ENCODE measurements around the gene ZNF775. TPM values are rescaled to one million over a fixed set of nuclear protein-coding genes. Genes with fewer than 3 reads are reported as not detected.

The ZNF775 gene
- total RNA-seq, 2 experiments from 2014 or later: 3.9 to 5.1 TPM

- H3K9me3 Mint-ChIP-seq (ENCODE audit: low read depth): no peaks in the 10 kb centered on the region
- H3K36me3 Mint-ChIP-seq (ENCODE audit: low read depth): peaks cover 4% of the 10 kb centered on the region
- ATAC-seq (no peak), DNase-seq (no peak)
- peaks cover 2% of the 10 kb centered on the region for H3K4me1 Mint-ChIP-seq
- ChIA-PET CTCF (no interaction called here), POLR2A (no interaction called here)
- intact Hi-C loops (cut with DNase I, micrococcal nuclease): no loop called here
- H3K4me3 Mint-ChIP-seq: no peak overlapping the region
- H3K27me3 Mint-ChIP-seq: peaks cover 15% of the 10 kb centered on the region
- no peak overlapping the region for H3K27ac Mint-ChIP-seq
Observed at GRCh38 chr7:150338166-150338829, 40.8 kb upstream of the ZNF775 start.

- no peak for DNase-seq
- H3K4me1 Mint-ChIP-seq: peaks cover 2% of the 10 kb centered on the region
- POLR2A ChIA-PET: no interaction called here
- H3K27me3 Mint-ChIP-seq: peaks cover 18% of the 10 kb centered on the region
- ATAC-seq: no peak
- intact Hi-C loops (cut with DNase I, micrococcal nuclease): no loop called here
- H3K4me3 Mint-ChIP-seq: no peak overlapping the region
- CTCF ChIA-PET: interaction anchor here (0.5 to 0.6 kb wide), 3 partner anchors 14 to 539 kb away, joined by 3 read pairs; no protein-coding TSS in a partner anchor
- peaks cover 7% of the 10 kb centered on the region for H3K36me3 Mint-ChIP-seq (ENCODE audit: low read depth)
- H3K9me3 Mint-ChIP-seq (ENCODE audit: low read depth): peaks cover 4% of the 10 kb centered on the region
- H3K27ac Mint-ChIP-seq: no peak overlapping the region
Observed at GRCh38 chr7:150339409-150339809, 39.7 kb upstream of the ZNF775 start.

DNA sequence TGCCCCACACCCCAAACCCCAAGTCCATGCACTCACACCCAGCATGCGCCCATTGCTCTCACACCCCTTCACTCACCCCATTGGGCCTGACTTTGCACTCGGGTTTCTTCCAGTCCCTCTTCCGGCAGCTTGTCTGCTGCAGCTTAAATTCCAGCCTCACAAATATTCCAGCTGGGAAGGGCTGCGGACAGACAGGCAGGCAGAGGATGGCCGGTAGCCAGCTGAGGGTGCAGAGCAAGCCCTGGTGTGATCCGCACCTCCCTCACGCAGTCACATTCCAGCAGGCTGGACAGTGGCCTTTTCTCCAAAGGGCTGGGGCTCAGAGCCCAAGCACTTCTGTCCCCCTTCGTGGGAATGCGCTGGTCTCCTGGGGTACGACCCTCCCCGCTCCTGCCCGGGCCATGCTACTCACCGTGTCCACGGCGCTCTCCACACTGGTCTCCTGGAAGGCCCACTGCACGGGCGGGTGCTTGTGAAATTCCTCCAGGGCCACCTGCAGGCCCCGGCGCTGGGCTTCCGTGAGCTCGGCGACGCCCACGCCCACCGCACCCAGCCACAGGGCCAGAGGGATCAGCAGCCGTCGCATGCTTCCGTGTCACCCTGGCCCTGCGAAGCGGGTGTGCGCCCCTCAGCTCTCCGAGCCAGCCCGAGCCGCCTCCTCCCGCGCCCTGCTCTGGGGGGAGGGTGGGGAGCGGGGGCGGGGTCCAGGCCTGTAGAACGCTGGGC, 38.9 kb upstream of the ZNF775 start:
- Mint-ChIP-seq H3K9me3 (ENCODE audit: low read depth) (peaks cover 4% of the 10 kb centered on the region), H3K4me3 (no peak overlapping the region), H3K27ac (no peak overlapping the region), H3K27me3 (peaks cover 18% of the 10 kb centered on the region), H3K4me1 (peaks cover 2% of the 10 kb centered on the region), H3K36me3 (ENCODE audit: low read depth) (peaks cover 9% of the 10 kb centered on the region)
- intact Hi-C loops (cut with DNase I, micrococcal nuclease): no loop called here
- DNase-seq (peak; percentile 29), ATAC-seq (peak; percentile 49)
- POLR2A ChIA-PET: no interaction called here
- CTCF ChIA-PET: interaction anchor here (0.6 kb wide), 2 partner anchors 14 to 538 kb away, joined by 3 read pairs; no protein-coding TSS in a partner anchor

DNA sequence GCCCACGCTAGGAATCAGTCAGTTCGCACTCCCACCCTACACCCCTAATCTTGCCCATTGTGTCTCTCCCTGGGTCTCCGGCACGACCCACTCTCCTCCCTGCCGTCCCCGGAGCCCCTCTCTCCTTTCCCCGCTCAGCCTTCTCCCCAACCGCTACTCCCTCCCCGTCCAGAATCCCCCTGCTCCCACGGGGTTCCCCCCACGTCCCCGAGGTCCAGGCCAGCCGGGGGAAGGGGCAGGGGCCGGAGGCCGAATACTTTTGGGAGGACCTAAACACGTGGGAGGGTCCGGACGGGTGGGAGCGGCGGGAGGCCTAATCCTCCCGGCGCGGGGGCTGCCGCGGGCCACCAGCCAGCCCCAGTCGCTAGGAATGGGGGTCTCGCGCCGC, 38.3 kb upstream of the ZNF775 start:
- ATAC-seq: no peak
- Mint-ChIP-seq H3K36me3 (ENCODE audit: low read depth) (peaks cover 9% of the 10 kb centered on the region), H3K4me3 (no peak overlapping the region), H3K27me3 (peaks cover 18% of the 10 kb centered on the region), H3K9me3 (ENCODE audit: low read depth) (peaks cover 4% of the 10 kb centered on the region), H3K27ac (no peak overlapping the region), H3K4me1 (peaks cover 2% of the 10 kb centered on the region)
- ChIA-PET POLR2A (no interaction called here), CTCF (no interaction called here)
- no peak for DNase-seq
- intact Hi-C loops (cut with DNase I, micrococcal nuclease): no loop called here

- peaks cover 4% of the 10 kb centered on the region for H3K9me3 Mint-ChIP-seq (ENCODE audit: low read depth)
Observed at GRCh38 chr7:150341263-150342120, 37.6 kb upstream of the ZNF775 start, which contains the start of gene RARRES2. Gene RARRES2 (minus strand): TSS chr7:150341629. CDS start chr7:150340609, 1,020 bp downstream.

GRCh38 chr7:150342121-150342408, 37.1 kb upstream of the ZNF775 start:
- no peak for DNase-seq

More at GRCh38 chr7:150341263-150342120, 37.6 kb upstream of the ZNF775 start, which contains the start of gene RARRES2:
- intact Hi-C loops (cut with DNase I, micrococcal nuclease): no loop called here
- Mint-ChIP-seq H3K4me1 (peaks cover 2% of the 10 kb centered on the region), H3K27me3 (peaks cover 22% of the 10 kb centered on the region), H3K27ac (no peak within 1 kb of the TSS), H3K36me3 (ENCODE audit: low read depth) (peaks cover 7% of the 10 kb centered on the region), H3K4me3 (no peak within 1 kb of the TSS)
- ChIA-PET POLR2A (no interaction called here), CTCF (no interaction called here)
- no peak for DNase-seq
- no peak for ATAC-seq

GRCh38 chr7:150343225-150343624, 35.9 kb upstream of the ZNF775 start:
- POLR2A ChIA-PET: no interaction called here
- no peak overlapping the region for H3K27ac Mint-ChIP-seq
- ATAC-seq: no peak
- peaks cover 2% of the 10 kb centered on the region for H3K4me1 Mint-ChIP-seq
- peaks cover 5% of the 10 kb centered on the region for H3K36me3 Mint-ChIP-seq (ENCODE audit: low read depth)
- CTCF ChIA-PET: interaction anchor here (0.7 to 1.0 kb wide), 2 partner anchors 68 to 862 kb away, joined by 3 read pairs; no protein-coding TSS in a partner anchor
- intact Hi-C loops (cut with DNase I, micrococcal nuclease): no loop called here
- no peak for DNase-seq
- H3K27me3 Mint-ChIP-seq: peaks cover 24% of the 10 kb centered on the region
- no peak overlapping the region for H3K4me3 Mint-ChIP-seq
- peaks cover 4% of the 10 kb centered on the region for H3K9me3 Mint-ChIP-seq (ENCODE audit: low read depth)

More at GRCh38 chr7:150342121-150342408, 37.1 kb upstream of the ZNF775 start:
- Mint-ChIP-seq H3K4me3 (no peak overlapping the region), H3K27me3 (peaks cover 24% of the 10 kb centered on the region), H3K4me1 (peaks cover 2% of the 10 kb centered on the region), H3K27ac (no peak overlapping the region), H3K36me3 (ENCODE audit: low read depth) (peaks cover 7% of the 10 kb centered on the region), H3K9me3 (ENCODE audit: low read depth) (peaks cover 4% of the 10 kb centered on the region)
- ChIA-PET CTCF (no interaction called here), POLR2A (no interaction called here)
- no peak for ATAC-seq
- intact Hi-C loops (cut with DNase I, micrococcal nuclease): no loop called here

DNA sequence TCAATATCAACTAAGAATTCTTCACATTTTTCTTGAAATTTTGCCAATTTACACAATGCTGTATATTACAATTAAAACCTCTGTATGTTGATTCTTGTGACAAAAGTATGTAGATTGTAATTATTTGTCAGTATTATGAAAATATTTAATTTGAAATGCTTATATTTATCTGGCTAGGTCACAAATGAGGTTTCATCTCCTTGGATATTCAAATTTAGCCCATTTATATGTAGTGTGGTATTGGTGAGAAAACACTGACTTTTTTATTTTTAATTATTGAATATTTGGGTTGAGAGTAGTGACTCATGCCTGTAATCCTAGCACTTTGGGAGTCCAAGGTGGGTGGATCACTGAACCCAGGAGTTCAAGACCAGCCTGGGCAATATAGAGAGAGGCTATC, 34.8 kb upstream of the ZNF775 start:
- Mint-ChIP-seq H3K27ac (no peak overlapping the region), H3K36me3 (ENCODE audit: low read depth) (peaks cover 5% of the 10 kb centered on the region), H3K4me3 (no peak overlapping the region), H3K9me3 (ENCODE audit: low read depth) (peaks cover 4% of the 10 kb centered on the region), H3K27me3 (peaks cover 24% of the 10 kb centered on the region), H3K4me1 (peaks cover 2% of the 10 kb centered on the region)
- DNase-seq: no peak
- intact Hi-C loops (cut with DNase I, micrococcal nuclease): no loop called here
- POLR2A ChIA-PET: no interaction called here
- CTCF ChIA-PET: interaction anchor here (1.0 to 2.0 kb wide), 2 partner anchors 11 to 67 kb away, joined by 3 to 11 read pairs; no protein-coding TSS in a partner anchor
- no peak for ATAC-seq

DNA sequence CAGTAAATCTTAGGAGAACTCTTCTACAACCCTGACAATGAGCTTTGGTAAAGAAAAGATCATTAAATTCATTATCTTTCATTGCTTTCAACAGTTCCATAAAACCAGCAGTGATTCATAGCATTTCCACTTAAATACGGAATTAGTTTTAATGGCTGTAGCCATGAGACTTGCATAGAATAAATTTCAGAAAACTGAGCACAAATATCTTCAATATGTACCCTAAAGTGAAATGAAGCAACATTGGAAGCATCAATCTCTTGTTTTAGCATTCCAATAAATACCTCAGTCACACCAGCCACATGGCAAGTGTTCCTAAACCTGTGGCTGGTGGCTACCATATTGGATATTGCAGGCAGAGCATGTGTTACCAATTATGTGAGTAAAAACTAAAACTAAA, 34.1 kb upstream of the ZNF775 start:
- H3K36me3 Mint-ChIP-seq (ENCODE audit: low read depth): peaks cover 5% of the 10 kb centered on the region
- POLR2A ChIA-PET: no interaction called here
- DNase-seq: no peak
- peaks cover 20% of the 10 kb centered on the region for H3K27me3 Mint-ChIP-seq
- H3K4me1 Mint-ChIP-seq: peaks cover 2% of the 10 kb centered on the region
- CTCF ChIA-PET: interaction anchor here (0.7 to 2.0 kb wide), 3 partner anchors 10 to 104 kb away, joined by 3 to 11 read pairs (median 3); no protein-coding TSS in a partner anchor
- intact Hi-C loops (cut with DNase I, micrococcal nuclease): no loop called here
- no peak for ATAC-seq
- peaks cover 4% of the 10 kb centered on the region for H3K9me3 Mint-ChIP-seq (ENCODE audit: low read depth)
- H3K4me3 Mint-ChIP-seq: no peak overlapping the region
- no peak overlapping the region for H3K27ac Mint-ChIP-seq

DNA sequence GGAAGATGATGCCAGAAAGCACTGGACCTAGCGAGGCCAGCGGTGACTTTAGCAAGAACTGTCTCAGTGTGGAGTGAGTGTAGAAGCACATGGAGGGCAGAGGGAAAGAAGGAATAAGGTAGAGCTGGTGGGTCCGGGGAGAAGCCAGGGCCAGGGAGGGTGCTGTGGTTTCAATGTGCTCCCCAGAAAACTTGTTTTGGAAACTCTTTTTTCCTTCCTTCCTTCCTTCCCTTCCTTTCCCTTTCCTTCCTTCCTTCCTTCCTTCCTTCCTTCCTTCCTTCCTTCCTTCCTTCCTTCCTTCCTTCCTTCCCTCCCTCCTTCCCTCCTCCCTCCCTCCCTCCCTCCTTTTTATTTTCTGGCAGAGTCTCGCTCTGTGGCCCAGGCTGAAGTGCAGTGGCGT, 32.2 kb upstream of the ZNF775 start:
- H3K4me1 Mint-ChIP-seq: no peaks in the 10 kb centered on the region
- peaks cover 4% of the 10 kb centered on the region for H3K9me3 Mint-ChIP-seq (ENCODE audit: low read depth)
- CTCF ChIA-PET: no interaction called here
- no peak overlapping the region for H3K4me3 Mint-ChIP-seq
- H3K27ac Mint-ChIP-seq: no peak overlapping the region
- DNase-seq: no peak
- intact Hi-C loops (cut with DNase I, micrococcal nuclease): no loop called here
- POLR2A ChIA-PET: no interaction called here
- ATAC-seq: no peak
- H3K27me3 Mint-ChIP-seq: peaks cover 13% of the 10 kb centered on the region
- H3K36me3 Mint-ChIP-seq (ENCODE audit: low read depth): peaks cover 5% of the 10 kb centered on the region

- ATAC-seq (no peak), DNase-seq (no peak)
- intact Hi-C loops (cut with DNase I, micrococcal nuclease): no loop called here
- Mint-ChIP-seq H3K4me3 (no peak overlapping the region), H3K27ac (no peak overlapping the region), H3K9me3 (ENCODE audit: low read depth) (no peaks in the 10 kb centered on the region), H3K4me1 (peaks cover 5% of the 10 kb centered on the region), H3K36me3 (ENCODE audit: low read depth) (no peaks in the 10 kb centered on the region), H3K27me3 (no peaks in the 10 kb centered on the region)
- POLR2A ChIA-PET: no interaction called here
- CTCF ChIA-PET: no interaction called here
Observed at GRCh38 chr7:150351587-150352194, 27.4 kb upstream of the ZNF775 start.

Data from activated CD4-positive, alpha-beta T cell treated with anti-CD3 and anti-CD28 coated beads for 36 hours (primary cell).